GM19351 (cell line): ENCODE measurements around the gene NUDT2.
A peak's percentile ranks its signal among the peaks of the same experiment; 100 is the strongest.
"Not testable (repeated sequence)": the region's sequence is repeated elsewhere in the genome, so short reads cannot be mapped to it uniquely, and the experiment has no call there.

Source experiments
- ATAC-seq: cut with Tn5 transposase; IDR thresholded peaks from one replicate; pipeline ENCODE4 v1.9.1; 2021; ENCODE audit warnings: mild to moderate bottlenecking, moderate library complexity; ENCODE audit not compliant: unreplicated experiment

Gene NUDT2

DNA sequence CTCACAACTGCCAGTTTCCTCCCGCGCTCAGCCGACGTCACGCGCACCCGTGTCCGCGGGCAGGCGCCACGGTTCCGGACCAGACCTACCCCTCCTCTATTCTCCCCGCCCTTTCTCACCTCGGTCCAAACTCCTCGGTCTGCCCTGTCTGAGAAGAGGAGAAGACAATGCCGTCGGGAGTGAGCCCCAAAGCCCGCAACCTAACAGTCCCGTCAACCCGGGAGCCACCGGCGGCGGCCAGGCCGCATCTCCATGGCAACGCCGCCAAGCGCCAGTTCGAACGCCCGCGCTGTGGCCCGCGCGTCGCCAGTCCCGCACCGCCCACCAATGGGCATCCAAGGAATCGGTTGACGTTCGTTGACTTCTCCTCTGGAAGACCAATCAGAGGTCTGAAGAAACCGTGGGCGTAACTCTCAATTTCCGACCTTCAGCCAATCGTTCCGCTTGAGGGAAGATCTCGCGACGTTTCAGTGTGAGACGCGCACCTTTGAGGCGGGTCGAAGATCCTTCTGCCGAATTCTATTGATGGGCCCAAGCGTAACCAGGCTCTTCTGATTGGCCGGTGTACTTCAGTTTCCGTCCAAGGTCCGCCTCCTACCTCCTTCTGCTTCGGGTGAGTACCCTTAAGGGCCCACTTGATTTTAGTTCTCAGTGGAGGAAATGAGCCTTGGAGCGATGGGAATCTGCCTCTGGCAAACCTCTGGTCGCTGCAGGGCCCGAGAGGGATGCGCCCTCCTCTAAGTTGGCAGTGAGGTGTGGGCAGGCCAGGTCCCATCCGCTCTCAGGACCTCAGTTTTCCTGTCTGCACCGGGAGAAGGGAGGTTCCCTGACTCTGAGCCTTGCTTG, at the start of gene NUDT2, which contains the start of gene KIF24:
Gene NUDT2, plus strand, starts transcription at position 583 of the 846 bp plus-strand sequence. CDS start 9,471 bp downstream, outside the sequence.
Gene KIF24, minus strand, starts transcription at position 282 of the 846 bp plus-strand sequence. CDS start 17,922 bp downstream, outside the sequence.
- peak; percentile 93 for ATAC-seq

DNA sequence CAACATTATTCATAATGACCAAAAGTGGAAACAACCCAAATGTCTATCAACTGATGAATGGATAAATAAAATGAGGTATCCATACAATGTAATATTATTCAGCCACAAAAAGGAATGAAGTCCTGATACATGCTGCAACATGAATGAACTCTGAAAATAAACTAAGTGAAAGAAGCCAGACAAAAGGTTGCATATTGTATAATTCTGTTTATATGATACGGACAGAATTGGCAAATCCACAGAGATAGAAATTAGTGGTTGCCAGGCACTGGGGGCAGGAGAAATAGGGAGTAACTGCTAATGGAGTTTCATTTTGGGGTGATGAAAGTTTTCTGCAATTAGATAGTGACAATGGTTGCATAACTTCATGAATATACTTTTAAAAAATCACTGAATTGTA, 47.3 kb upstream of the NUDT2 start:
- no peak for ATAC-seq

DNA sequence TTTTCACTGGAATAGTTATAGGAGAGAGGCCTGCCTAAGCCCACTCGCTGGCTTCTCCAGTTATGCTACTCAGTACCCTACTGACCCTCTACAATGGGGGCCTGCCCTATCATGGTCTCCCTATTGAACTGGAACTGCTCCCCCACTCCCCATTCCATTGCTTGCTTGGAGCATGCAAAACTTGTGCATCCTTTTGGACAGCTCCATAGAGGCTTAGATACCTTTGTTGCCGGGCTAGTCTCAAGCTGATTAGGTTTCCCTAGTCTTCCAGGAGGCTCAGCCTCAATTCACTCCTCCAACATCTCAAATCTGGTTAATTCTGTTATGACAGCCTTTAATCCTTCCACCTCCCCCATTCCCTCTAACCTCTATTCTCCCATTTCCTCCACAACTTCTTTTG, 40.2 kb upstream of the NUDT2 start:
- no peak for ATAC-seq

DNA sequence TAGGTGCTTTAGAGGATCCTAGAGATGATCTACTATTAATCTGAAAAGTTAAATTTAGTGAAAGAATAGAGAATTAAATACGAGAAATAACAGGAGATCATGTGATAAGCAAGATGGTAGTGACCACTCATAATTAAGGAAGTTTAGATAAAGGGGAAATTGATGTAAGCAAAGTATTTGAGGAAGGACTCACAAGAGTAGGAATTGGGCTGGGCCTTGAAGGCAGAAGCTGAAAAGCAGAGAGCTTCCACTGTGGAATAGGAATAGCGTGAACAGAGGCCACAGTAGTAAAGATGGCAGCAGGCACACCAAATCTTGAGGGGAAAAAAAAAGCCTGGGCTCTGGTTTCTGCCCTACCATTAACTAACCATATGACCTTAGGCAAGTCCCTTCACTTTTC, 38.3 kb upstream of the NUDT2 start:
- no peak for ATAC-seq

DNA sequence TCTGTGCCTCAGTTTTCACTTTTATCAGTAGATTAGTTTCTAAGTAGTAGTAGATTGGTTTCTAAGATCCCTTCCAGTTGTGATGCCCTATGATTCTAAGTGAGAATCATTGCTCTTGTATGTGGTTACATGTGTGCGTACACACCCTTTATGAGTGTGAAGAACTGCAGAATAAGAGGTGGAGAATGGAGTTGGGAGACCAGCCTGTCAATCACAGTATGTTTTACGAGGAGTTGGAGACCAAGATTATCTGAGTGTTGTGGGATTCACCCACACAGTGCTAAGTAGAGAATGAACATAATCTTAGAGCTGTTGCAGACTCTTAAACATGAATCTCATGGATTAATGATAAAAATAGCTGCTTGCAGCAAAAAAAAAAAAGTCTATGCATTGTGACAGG, 37.9 kb upstream of the NUDT2 start:
- ATAC-seq: no peak

DNA sequence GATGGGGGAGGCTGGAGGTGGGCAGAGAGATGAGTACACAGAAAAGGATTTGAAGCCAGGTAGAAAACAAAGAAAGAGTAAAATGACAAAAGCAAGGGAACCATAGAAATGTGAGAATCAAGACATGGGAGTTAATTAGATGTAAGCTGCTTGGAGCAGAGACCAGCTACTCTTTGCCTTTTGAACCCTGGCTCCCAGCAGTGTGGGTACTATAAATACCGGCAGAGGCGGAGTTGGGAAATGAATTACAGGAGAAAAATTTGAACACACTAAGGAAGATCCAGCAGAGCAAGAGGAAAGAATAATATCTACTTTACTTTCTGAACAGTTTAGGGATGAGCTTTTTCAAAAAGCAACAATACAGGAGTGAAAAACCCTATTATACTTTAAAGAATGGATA, 36.8 kb upstream of the NUDT2 start:
- ATAC-seq: no peak

DNA sequence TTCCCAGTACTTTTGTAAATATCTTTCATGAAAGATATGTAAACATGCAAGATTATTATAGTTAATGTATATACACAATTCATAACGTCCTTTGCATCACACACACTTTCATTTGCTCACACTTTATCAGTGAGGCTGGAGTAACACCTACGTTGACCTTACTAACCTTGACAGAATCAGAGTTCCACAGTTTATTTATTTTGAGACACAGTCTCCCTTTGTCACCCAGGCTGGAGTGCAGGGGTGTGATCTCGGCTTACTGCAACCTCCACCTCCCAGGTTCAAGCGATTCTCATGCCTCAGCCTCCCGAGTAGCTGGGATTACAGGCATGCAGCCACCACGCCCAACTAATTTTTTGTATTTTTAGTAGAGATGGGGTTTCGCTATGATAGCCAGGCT, 28.3 kb upstream of the NUDT2 start:
- ATAC-seq: not testable (repeated sequence)

DNA sequence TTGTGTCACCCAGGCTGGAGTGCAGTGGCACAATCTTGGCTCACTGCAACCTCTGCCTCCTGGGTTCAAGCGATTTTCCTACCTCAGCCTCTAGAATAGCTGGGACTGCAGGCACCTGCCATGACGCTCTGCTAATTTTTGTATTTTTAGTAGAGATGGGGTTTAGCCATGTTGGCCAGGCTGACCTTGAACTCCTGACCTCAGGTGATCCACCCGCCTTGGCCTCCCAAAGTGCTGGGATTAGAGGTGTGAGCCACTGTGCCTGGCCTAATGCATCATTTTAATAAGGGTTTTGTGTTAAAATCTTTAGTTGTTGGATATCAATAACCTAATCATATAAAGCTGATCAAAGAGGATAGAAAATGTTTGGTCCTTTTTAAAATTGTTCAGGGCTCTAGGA, 21.1 kb upstream of the NUDT2 start:
- ATAC-seq: not testable (repeated sequence)

DNA sequence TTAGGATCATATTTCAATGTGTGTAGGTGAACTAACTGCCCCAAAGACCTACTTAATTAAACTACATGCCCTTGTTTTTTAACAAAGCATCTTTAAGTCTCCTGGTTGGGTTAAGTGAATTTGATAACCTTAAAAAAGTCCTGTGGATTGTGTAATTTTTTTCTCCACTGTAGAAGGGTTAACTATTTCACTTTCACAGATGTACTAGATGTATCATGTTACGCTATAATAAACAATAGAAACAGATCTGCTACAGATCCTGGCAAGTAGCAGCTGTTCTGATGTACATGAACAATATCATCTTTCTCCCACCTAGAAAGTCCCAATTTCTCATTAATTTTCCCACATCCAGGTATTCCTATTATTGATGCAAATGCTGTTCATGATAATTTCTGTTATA, 19.2 kb upstream of the NUDT2 start:
- no peak for ATAC-seq

DNA sequence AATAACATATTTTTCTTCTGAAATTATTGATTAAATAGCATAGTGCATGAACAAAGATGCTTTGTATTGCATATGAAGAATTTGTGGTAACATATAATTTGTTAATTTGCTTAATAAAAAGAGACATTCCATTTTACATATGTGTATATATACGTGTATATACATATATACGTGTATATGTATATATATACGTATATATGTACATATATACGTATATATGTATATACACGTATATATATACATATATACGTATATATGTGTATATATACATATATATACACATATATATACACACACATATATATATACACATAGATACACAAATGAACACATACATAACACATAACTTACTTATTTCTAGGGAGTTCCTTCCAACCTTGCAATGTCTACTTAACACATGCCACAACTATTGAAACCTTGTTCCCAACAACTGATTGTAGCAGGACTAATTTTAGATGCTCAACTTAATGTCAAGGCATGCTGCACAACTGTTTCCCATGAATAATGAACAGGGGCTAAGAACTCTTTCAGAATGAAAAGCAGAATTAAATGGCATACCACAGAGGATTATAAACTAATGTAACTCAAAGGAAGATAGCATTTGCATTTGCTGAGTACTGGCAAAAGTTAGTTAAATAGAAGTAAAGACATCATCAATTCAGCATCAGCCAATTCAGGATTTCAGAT, 17.7 kb upstream of the NUDT2 start:
- ATAC-seq: no peak

DNA sequence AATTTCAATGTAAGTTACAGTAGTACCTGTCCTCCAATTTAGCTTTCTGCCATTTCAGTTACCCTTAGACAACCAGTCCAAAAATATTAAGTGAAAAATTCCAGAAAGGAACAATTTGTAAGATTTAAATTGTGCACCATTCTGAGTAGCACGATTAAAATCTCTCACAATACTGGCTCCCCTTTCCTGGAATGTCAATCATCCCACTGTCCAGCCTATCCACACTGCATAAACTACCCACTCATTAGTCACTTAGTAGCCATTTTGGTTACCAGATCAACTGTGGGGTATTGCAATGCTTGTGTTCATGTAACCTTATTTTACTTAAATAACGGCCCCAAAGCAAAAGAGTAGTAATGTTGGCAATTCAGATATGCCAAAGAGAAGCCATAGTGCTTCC, 11.9 kb upstream of the NUDT2 start:
- no peak for ATAC-seq

DNA sequence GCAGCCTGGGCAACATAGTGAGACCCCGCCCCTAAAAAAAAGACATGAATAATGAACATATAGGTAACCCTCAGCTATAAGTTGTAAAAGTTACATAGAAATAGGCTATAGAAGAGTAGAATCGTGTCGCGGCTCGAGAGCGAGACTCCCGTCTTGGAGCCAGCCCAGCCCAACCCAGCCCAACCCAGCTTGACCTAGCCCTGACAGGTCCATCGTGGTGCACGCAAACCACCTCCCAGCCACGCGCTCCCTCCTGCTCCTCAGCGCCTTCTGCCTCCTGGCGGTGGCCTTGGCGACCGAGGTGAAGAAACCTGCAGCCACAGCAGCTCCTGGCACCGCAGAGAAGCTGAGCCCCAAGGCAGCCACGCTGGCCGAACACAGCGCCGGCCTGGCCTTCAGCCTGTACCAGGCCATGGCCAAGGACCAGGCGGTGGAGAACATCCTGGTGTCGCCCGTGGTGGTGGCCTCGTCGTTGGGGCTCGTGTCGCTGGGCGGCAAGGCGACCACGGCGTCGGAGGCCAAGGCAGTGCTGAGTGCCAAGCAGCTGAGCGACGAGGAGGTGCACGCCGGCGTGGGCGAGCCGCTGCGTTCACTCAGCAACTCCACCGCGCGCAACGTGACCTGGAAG, 11.1 kb upstream of the NUDT2 start:
- no peak for ATAC-seq

DNA sequence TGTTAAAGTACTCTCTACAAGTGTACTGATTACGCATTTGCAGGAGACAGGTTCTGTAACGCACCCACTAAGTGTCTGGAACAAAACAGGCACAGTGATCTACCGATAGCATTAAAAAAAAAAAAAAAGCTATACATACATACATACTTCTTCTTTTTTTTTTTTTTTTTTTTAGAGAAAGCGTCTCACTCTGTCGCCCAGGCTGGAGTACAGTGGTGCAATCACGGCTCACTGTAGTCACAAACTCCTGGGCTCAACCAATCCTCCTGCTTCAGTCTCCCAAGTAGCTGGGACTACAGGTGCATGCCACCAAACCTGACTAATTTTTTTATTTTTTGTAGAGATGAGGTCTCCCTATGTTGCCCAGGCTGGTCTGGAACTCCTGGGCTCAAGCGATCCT, 7.9 kb upstream of the NUDT2 start:
- ATAC-seq: no peak

DNA sequence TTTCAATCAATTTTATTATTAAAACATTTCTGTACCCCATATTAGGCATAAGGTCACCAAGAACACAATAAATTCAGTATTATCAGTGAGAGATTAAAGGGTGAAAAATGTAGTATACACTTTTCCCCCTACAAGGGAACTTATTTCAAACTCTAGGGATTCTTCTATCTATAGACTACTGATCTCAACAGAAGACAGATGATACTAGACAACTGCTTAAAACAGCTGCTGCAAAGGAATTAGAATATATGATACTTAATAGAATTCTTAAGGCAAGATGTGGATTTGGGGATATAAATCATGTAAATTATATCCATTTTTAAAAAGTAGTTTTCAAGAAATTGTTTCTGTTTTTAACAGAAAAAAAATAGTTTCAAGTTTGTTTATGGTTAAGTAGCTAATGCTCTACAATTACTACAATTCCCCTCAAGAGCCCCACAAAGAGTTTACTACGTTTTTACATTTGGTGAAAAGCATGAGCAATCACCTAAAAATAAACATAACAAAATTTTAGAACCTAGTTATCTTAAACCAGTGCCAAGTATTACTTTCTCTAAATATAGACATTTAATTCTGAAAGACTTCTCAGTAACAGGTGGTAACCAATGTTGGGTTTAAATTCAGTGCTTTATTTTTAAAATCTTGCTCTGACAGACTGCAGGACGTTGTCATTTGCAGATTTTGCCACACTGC, 6.3 kb upstream of the NUDT2 start:
- no peak for ATAC-seq

DNA sequence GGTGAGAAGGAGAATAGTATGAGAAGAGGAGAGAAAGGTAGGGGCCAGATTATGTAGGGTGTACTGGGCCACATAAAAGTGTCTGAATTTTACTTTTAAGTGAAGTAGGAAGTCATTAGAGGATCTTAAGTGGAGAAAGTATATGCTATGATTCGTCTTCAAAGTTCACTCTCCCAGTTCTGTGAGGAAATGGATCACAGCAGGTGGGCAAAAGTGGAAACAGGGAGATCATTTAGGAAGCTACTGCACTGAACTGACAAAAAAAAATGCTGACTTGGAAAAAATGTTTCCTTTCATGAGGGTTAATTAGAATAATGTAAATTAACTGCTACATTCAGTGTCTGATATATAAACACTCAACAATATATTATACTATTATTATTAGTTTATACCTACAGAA, 2.7 kb upstream of the NUDT2 start:
- ATAC-seq: no peak

DNA sequence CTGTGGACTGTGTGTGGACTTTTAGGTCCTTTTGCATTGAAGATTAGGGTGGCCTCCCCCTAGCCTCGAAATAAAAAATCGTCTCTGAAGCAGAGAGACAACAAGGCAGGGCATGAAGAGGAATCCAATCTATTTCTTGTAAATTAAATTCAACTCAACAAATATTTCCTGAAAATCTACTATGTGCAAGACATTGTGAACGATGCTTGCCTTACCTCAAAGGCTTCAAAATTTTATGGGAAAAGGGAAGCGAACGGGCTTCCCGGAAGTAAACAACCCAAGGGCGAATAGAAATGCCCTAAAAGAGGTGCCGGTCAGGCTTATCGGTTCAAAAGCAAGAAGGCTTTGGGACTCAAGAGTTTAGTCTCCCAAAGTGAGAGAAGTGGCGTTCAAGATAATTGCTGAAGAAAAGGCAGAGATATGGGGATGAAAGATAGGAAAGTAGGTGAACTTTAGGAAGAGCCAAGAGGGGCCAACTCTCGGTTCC, 826 bp upstream of the NUDT2 start:
- ATAC-seq: no peak

DNA sequence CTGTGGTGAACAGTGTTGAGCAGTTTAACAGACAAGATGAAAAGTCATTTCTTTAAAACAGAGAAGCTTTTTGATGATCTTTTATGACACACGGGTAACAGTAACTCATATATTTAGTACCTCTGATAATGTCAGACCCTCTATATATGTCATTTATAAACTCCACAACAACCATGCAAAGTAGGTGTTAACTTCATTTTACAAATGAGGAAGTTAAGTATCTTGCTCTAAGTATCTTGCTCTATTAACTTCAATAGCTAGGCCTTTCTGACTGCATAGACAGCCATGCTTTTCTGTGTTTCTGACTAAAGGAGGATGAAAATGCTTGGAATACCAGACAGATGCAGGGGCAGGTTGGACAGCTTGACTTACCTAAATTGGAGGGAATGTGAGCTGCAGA, 1.8 kb downstream of the NUDT2 start:
- no peak for ATAC-seq

DNA sequence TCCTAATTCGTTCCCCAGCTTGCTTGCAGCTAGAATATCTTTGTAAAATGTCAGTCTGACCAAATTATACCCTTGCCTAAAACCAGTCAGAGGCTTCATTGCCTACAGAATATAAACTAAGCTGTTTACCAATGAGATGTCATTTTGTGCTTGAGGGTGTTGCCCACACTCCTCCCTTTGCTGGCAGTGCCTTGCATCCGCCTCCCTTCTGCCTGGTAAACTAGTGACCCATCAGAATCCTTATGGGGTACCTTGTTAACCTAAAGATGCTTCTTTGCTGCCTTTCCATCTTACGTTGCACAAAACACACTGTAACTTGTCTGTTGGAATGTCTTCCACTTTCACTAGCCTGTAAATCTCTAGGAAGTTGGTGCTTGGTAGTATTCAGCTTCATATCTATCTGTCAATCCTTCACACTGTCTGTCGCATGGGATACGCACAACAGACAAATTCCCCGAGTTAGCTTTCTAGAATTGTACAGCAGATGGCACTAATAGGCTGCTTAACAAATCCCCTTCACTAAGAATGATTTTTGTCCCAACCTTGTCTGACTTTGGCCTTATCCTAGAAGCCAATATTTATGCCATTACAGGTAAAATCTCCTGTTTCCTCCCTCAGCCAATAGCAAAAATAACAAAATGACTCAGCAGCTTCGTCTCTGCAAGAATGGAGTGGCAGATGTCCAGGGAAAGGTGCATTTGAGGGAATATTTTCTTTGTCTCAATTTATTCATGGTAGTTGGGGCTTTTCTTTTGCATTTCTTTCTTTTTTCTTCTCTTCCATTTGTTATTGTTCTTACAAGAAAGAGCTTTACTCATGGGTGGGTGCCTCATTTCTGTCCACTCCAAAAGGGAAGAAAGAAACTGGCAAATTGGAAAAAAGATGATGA, 3.0 kb downstream of the NUDT2 start:
- ATAC-seq: no peak

DNA sequence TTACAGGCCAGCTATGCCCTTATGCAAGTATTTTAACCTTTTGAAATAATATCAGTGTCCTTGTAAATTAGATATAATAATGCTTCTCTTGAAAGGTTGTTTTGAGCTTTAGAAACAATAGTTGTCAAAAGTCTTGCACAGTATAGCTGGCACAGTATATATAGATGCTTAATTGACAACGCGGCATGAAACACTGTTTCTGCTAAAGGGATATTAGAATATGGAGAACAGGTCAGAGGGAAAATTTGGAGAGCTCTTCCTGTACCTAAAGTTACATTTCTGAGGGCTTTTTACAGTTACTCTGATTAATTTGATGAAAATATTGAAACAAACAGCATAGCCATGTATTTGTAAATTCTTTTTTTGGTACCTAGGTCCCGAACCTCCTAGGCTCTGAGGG, 4.5 kb downstream of the NUDT2 start:
- no peak for ATAC-seq

DNA sequence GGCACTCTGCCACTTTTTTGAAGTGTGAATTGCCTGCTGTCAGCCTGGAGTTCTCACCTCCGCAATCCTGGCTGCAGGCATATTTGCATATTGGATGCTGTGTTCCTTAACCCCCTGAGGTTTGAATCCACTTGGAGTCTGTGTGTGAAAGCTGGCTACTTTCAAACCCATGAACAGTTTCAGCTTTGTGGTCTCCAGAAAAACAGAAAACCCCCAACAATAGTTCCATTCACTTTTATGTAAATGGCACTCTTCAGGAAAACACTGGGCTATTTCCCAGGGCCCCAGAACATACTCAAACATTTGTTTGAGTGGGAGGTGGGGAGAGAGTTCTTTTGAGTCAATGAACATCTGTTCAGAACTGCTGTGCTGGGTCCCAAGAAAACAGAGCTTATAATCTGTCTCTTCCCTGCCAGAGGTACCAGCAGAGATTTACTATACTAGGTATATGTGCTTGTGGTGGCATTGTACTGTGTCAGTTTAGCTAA, 5.0 kb downstream of the NUDT2 start:
- no peak for ATAC-seq
